Neural cell (in vitro differentiated cells): ENCODE measurements around the gene LGALS3BP.

Experiments
- EZH2 ChIP-seq: fragments of 200-600, 300-800 bp; shearing (Covaris generic), sonication (generic); IDR thresholded peaks from 2 replicates; pipeline ENCODE4 v1.6.1; 2014; ENCODE audit warnings: antibody characterized with exemption, low read length, borderline replicate concordance, mild to moderate bottlenecking; ENCODE audit not compliant: insufficient read depth, poor library complexity, severe bottlenecking
- POLR2AphosphoS5 ChIP-seq: IDR thresholded peaks from 2 replicates; pipeline ENCODE4 v1.6.1; 2012
- TAF1 ChIP-seq: IDR thresholded peaks from 2 replicates; pipeline ENCODE4 v1.6.1; 2012; ENCODE audit warnings: low read depth
- TF ChIP-seq, protein P1 (sequence below): fragments of 450-650 bp; IDR thresholded peaks from 2 replicates; pipeline ENCODE4 v1.5.1; 2014; ENCODE audit warnings: antibody characterized with exemption, mild to moderate bottlenecking, moderate library complexity; ENCODE audit not compliant: poor library complexity, severe bottlenecking

DNA sequence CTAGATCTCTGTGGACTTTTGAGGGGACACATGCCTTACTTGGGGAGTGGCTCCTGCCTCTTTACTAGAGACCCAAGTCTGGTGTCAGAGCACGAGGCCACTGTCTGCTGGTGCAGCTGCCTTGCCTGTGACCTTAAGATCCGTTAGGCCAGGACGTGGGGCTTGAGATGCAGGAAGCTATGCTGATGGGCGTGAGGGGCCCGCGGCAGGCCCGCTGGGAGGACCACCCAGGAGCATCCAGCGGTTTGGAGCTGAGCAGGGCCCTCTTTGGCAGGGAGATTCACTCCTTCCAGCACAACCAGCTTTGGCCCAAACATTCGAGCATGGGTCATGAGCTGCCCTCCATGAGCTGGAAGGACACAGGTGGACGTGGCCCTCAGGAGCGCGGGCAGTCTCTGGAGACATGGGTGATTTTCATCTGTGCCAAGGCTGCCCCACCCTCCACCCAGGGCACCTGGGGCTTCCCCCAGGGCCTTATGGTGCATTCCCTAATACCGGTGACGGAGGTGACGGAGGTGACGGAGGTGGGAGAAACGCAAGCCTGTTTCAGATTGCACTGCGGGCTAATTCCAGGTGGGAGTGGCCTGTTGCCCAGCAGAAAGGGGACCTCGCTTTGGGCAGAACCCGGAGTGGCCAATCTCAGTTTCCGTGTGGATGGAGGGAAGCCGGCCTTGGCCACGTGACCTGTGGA is 12.7 kb downstream of the LGALS3BP start:
- TF ChIP-seq, protein P1, sequence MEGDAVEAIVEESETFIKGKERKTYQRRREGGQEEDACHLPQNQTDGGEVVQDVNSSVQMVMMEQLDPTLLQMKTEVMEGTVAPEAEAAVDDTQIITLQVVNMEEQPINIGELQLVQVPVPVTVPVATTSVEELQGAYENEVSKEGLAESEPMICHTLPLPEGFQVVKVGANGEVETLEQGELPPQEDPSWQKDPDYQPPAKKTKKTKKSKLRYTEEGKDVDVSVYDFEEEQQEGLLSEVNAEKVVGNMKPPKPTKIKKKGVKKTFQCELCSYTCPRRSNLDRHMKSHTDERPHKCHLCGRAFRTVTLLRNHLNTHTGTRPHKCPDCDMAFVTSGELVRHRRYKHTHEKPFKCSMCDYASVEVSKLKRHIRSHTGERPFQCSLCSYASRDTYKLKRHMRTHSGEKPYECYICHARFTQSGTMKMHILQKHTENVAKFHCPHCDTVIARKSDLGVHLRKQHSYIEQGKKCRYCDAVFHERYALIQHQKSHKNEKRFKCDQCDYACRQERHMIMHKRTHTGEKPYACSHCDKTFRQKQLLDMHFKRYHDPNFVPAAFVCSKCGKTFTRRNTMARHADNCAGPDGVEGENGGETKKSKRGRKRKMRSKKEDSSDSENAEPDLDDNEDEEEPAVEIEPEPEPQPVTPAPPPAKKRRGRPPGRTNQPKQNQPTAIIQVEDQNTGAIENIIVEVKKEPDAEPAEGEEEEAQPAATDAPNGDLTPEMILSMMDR = no peak
- TF ChIP-seq EZH2 (no peak), POLR2AphosphoS5 (no peak), TAF1 (no peak)
